Germinal center (tissue), 1 donor: ENCODE results near the gene RBM7.
A peak's percentile ranks its signal among the peaks of the same experiment; 100 is the strongest.

ENCODE experiments used
- DNase-seq: peaks from one replicate; pipeline ENCODE4 v3.0.0; 2012; ENCODE audit warnings: mixed read lengths, low spot score

The RBM7 gene, protein sequence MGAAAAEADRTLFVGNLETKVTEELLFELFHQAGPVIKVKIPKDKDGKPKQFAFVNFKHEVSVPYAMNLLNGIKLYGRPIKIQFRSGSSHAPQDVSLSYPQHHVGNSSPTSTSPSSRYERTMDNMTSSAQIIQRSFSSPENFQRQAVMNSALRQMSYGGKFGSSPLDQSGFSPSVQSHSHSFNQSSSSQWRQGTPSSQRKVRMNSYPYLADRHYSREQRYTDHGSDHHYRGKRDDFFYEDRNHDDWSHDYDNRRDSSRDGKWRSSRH

GRCh38 chr11:114400216-114400914, at the start of gene RBM7, which contains the start of gene C11orf71:
Gene RBM7, plus strand, starts transcription at chr11:114400666. Its CDS starts 6 bp downstream, at chr11:114400672.
Gene C11orf71, minus strand, starts transcription at chr11:114400511. Its CDS starts 180 bp downstream, at chr11:114400331.
- peak; percentile 93 for DNase-seq

DNA sequence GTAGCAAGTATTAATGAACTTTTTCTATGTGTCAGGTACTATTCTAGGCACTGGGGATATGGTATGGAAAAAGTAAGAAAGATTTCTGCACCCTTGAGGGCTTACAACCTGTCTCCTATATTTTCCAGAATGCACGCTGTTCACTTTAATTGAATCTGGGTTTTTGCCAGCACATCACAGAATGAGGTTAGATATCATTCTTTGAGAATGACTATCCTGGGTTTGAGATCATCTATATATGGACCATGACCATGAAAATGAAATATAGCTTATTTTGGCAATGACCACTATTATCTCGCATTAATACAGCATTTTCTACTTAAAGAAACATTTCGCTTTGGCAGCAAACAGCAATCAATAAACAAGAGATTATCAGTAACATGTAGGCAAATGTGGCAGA, 47.0 kb upstream of the RBM7 start:
- no peak for DNase-seq

DNA sequence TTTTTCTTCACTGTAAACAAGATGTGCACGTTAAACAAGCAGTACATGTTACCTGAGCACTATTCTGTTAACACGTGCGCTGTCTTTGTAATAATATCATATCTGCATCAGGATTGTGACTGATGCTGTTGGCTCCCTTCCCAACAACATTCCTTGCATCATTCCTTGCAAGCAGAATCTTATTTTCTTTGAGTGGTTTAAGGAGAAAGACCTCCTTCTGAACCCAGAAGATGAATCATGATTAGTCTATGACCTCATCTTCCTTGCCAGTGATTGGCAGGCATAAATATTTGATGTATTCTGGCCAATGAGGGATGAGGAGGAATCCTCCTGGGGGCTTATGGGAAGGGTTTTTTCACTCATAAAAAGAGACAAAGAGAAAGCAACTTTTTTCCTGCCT, 46.4 kb upstream of the RBM7 start:
- DNase-seq = no peak

- DNase-seq = no peak
These were observed 41.8 kb upstream of the RBM7 start for GRCh38 chr11:114358716-114359115.

DNA sequence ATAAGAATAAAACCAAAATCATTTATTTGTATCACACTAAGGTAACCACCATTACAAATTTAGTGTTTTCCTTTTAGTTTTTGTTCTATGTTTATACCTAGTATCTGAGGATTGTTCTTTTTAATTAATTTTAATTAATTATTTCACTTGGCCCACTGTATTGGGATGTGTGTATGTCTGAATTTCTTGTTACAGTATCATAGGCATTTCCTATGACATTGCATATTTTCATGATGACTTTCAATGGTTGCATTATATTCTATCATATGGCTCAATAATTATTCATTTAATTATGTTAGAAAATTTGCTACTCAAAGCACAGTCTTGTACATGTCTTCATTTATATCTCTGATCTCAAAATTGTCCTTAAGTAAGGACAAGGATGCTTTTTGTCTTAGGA, 41.1 kb upstream of the RBM7 start:
- no peak for DNase-seq

- DNase-seq = no peak
These were observed 38.1 kb upstream of the RBM7 start for GRCh38 chr11:114362326-114362725.

GRCh38 chr11:114362958-114363357, 37.5 kb upstream of the RBM7 start:
- no peak for DNase-seq

GRCh38 chr11:114366331-114367243, 33.9 kb upstream of the RBM7 start:
- no peak for DNase-seq

DNA sequence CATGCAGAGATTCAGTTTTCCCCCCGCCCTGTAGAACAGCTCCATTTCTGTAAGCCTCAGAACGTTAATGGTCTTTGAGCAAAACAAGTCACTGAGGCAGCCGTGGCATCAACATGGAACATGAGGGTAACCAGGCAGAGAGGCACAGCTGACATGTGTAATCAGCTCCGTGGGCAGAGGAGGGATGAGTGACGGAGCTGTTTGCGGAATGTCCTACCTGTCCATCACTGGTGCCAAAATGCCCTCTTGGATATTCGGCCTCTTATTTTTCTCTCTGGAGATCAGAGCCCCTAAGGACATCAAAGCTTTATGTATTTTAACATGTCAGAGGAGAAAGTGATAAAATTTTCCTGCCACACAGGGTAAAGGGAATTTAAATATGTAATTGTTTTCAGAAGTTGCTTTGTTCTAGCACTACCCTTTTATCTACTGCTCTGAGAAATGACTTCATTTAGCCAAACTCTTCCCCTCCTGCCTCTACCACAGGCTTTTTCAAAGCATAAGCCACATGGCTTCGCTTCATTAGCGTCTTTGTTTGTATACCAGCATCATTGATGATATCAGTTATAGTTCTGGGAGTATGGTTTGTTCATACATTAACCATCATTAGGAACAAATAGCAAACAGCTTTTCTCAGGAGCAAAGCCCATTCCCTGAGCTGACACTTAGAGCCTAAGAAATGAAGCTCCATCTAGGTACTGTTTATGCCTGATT, 33.1 kb upstream of the RBM7 start:
- DNase-seq = no peak

- no peak for DNase-seq
These were observed 31.4 kb upstream of the RBM7 start for GRCh38 chr11:114368918-114369680.

- no peak for DNase-seq
These were observed 25.4 kb upstream of the RBM7 start for GRCh38 chr11:114375052-114375451.

DNA sequence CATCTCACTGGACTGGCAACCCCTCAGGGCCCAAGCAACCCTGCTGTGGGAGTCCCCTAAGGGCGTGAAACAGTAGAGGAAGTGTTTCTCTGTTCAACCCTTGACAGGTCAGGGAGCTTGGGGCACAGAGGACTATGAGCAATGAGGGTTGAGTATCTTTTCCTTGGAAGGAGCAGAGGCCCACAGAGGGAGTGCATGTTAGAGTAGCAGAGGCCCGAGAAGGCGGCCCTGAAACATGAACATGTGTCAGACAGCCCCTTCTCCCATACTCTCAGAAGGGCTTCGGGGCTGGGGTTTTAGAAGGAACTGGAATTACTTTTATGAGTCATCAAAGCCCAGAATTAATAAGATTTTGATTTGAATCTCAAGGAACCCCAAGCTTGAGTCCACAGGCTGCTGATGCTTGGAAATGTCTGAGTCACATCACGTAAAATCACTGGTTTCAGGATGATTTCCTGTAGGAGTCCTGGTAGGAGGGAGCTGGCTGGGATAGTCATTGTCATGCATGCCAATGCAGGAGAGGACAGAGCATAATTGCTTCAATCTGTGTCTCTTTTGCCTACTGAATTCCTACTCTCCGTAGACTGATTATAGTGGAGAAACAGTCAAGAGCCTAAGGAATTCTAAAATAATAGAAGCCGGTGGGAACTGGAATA, 22.7 kb upstream of the RBM7 start:
- DNase-seq = no peak

DNA sequence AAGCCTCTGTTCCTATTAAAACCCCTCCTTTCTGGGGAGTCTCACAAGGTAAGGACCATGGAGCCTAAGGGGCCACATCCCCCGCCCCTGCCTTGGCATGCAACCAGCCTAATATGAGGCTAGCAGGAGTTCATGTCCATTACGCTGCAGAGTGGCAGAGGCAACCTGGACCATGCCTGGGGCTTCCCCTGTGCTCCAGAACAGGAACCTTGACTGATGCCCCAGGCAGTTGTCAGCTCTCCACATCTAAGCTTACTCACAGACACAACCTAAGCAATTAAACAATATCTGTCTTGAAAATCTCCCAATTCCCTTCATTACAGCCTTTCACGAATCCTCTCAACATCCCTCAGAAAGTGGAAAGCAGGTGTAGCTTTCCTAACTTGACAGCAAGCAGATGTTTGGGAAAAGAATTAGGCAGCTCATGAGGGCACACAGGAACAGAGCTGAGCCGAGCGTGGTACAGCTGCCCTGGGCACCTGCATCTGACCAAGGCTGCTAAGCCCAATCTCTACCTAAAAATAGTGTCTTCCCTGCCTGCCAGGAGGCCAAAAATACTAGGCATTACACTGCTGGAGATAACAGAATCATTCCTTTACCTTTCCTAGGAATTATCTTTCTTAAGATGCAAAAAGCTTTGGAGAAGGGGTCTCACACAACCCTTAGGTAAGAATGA, 20.9 kb upstream of the RBM7 start:
- no peak for DNase-seq

DNA sequence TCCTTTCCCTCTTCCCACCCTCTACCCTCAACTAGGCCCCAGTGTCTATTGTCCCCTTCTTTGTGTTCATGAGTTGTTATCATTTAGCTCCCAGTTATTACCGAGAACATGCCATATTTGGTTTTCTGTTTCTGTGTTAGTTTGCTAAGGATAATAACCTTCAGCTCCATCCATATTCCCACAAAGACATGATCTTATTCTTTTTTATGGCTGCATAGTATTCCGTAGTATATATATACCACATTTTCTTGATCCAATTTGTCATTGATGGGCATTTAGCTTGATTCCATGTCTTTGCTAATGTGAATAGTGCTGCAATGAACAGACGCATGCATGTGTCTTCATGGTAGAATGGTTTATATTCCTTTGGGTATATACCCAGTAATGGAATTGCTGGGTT, 18.0 kb upstream of the RBM7 start:
- DNase-seq = no peak

DNA sequence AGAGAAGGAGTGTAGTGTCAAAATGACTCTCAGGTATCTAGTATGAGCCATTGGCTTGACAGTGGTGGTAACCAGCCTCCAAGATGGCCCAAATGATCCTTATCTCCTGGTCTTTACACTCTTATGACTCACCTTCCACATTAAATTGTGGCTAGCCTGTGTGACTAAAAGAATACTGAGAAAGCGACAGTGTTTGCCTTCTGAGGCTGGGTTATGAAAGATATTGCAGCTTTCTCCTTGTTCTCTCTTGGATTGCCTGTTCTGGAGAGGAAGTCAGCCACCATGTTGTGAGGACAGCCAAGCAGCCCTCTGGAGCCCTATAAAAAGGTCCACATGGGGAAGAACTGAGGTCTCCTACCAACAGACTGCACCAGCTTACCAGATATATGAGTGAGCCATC, 16.0 kb upstream of the RBM7 start:
- no peak for DNase-seq

- no peak for DNase-seq
These were observed 14.3 kb upstream of the RBM7 start for GRCh38 chr11:114386131-114386530.

DNA sequence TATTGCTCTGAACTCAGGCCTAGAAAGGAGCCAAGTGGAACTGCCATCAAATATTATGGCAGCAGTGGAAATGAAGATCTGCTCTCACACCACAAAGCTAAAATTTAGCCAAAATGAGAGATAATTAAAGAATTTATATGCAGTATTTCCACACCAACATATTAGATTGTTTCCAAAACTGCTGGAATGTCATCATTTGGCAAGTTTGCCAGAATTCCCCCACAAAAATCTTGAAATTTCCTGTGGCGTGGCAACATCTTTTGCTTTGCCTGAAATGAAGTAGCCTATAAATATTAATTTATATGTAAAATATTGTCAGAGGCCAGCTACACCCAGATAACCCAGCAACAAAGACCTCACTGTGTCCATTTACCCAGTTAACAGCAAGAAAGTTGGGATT, 13.9 kb upstream of the RBM7 start:
- DNase-seq = no peak

DNA sequence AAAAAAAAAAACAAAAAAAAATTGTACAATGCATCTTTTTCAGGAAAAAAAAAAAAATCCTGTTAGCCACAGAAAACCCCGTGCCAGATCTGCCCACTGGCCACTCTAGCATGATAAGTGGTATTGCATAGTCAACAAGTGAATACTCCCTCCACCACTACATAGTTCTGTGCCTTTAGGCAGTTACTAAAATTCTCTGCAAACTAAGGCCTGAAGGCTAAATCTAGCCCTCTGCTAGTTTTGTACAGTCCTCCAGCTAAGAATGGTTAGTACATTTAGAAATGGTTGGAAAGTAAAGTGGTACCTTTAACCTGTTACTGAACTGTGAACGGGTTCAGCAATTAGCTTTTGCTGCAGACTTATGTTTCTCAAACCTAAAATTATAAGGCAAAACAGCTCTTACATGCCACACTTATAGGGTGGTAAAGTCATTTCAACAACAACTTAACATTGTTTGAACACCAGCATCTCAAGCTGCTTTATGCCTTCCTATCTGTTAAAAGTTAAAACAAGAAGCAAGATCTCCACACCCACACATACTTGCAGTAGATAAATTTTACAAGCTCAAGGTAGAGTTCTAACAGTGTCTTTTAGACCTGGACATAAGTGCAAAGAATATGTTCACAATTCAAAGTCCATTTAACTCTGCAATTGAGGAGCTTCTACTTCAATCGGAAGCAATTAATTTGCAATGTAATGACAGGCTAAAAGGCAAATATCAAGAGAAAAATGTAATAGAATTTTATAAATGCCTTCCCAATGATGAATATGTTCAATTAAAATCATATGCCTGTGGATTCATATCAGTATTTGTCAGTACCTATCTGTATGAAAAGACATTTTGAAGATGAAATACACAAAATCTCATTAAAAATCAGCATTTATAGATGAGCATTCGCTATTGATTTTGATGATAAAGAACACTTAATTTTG, 7.5 kb upstream of the RBM7 start:
- no peak for DNase-seq

- DNase-seq = no peak
These were observed 4.7 kb upstream of the RBM7 start for GRCh38 chr11:114395736-114396135.
